Hematopoietic multipotent progenitor cell (in vitro differentiated cells): ENCODE measurements around the gene CISTR. TPM values are rescaled to one million over a fixed set of nuclear protein-coding genes. Genes with fewer than 3 reads are reported as not detected.
"Not testable (repeated sequence)": the region's sequence is repeated elsewhere in the genome, so short reads cannot be mapped to it uniquely, and the experiment has no call there.

Experiments
- DNase-seq, 3 donors: peaks; one replicate each; pipeline ENCODE4 v3.0.0-alpha.2; 2011 to 2015; ENCODE audit warnings: low read depth in 2 of 3, low spot score in 2 of 3
- total RNA-seq: library from RNA; depleted of rRNA; stranded (reverse); fragments of >200 nt; gene quantifications from one replicate; pipeline ENCODE4 v1.2.3, GENCODE V29; 2012

CISTR gene
- total RNA-seq: not detected

GRCh38 chr12:53751336-53752191 is at the start of gene CISTR:
Gene CISTR (minus strand): TSS chr12:53751979.
- DNase-seq: peak in 1 of 3 donors; percentile 37

GRCh38 chr12:53798575-53798974 is 46.8 kb upstream of the CISTR start:
- no peak for DNase-seq

DNA sequence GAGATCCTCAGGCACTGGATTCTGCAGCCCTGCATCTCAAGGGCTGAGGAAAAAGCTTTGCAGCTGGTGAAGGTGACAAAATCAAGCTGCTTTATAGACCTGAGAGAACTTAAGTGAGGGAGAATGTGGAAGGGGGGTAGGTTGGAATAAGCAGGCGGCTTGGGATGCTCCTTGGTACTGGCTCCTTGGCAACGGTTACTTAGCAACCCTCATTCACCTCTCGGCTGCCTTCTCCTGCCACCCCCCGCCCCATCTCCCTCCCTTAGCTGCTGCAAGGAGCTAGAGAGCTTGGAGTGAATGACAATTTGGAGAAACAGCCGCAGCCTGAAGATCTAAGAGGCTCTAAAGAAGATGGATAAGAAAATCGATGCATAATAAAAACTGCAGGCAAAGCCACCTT is 44.1 kb upstream of the CISTR start:
- DNase-seq: no peak

DNA sequence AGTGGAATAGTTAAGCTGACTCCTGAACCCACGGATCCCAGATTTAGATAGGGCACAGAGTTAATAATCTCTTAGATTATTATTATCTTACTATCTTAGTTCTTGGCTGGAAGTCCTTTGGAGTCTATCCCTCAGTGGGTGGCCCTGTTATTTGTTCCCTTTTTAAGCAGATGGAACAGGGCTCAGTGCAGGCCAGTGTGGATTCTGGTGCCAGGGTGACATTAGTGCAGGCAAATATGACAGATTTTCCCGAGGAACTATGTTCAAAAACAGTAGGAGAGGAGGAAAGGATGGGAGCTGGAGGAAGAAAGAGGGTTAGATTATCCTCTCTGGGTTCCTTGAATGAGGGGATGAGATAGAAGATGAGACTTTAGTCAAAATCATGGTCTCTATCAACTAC is 41.4 kb upstream of the CISTR start:
- no peak for DNase-seq

- DNase-seq: peak in 1 of 3 donors; percentile 27
Observed at GRCh38 chr12:53791735-53792326, 40.1 kb upstream of the CISTR start.

DNA sequence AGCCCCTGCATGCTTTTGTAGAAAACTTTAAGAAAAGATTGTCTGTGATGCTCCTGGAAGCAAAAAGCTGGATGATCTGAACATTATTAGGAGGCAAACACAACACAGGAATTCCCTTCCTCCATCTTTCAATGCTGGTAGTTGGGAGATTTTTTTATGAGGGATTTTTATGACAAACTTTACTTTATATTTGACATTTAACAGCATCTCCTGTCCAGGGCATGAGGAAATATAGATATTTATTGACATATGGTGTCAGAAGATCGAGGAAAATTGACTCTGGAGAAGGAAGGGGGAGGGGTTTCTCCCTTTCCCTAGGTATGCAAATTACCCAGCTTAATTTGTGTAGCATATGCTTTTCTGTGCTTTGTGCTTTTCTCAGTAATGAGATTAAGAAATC is 37.8 kb upstream of the CISTR start:
- DNase-seq: no peak

GRCh38 chr12:53788892-53789291 is 37.1 kb upstream of the CISTR start:
- DNase-seq: no peak

DNA sequence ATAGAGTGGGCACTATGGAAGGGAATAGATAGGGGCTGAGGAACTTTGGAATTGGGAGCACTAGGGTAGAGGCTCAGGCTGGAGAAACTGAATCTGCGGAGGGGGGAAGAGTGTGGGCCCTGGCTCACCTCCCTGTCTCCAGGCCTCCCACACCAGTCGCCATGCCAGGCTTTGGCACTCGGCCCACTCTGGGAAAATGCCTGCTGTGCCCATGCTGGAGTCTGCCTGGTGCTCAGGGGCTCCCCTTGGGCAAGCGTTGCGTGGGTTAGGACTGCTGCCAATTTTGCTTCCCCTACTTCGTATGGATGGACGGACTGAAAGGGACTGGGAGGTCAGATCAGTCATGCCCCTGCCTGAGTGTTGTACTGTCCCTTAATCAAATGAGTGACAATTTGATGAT is 34.6 kb upstream of the CISTR start:
- no peak for DNase-seq

DNA sequence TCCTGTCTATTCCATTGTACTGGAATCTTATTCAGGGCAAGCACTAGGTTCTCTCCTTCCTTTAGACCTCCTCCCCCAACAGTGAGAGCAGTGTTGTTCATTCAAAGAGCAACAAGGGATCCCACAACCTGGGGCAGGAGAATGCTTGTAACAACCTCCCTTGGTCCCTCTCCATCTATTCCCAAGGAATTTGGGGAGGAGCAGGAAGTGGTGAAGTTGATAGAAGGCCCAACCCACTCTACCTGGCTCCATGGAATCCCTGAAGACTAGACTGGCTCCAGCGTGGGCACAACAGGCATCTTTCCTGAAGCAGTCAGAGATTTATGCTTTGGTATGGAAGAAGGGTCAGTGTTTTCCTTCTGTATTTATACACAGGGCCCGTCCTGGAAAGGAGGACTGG is 33.4 kb upstream of the CISTR start:
- no peak for DNase-seq

DNA sequence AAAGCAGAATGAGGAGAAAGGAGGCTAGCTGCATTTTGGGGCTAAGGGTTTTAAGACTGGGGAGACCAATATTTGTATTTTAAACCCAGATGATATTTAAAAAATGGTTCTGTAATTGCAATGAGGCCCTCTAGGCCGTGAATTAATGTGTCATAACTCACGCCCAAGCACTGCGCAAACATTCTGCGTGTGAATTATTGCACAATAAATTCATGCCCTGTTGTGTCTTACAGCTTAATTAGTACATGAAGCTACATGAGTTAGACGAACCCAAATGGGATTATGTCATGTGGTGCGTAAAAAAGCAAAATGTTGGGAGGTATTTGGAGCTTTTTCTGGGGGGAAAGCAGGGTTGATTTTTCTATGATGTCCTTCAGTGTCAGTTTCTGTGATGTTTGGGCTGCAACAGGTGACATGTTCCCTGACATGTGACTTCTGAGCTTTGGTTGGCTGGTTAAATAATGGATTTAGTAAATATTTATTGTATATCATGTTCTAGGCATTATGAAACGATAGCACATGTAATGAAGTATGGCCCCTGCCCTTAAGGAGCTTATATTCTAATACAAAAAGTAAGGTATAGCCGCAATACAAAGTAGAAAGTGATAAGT is 30.4 kb upstream of the CISTR start:
- DNase-seq: no peak

DNA sequence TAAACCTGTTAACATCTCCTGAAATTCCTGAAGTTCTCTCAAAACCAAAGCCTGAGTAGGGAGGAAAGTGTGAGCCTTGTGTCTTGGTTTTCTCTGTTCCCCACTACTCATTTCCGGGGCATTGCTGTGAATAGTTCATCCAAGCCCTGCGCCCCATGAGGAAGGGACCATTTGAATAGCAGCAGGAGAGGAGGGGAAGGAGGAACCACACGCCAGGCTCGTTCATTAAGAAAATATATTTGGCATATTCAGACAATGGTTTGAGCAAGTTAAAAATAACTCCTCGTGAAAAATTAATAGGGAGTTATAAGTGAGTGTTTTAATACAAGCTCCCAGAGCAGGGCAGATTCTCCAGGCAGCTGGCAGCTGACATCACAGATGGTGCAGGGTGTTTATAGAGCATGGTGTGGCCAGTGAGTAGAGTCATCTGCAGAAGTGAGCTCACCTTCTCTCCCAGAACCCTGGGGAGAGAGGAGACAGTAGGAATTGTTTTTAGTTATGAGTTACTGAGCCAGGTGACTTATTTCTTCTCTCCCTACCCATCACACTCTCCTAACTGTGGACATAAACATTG is 29.5 kb upstream of the CISTR start:
- no peak for DNase-seq

GRCh38 chr12:53780323-53780722 is 28.5 kb upstream of the CISTR start:
- DNase-seq: no peak

DNA sequence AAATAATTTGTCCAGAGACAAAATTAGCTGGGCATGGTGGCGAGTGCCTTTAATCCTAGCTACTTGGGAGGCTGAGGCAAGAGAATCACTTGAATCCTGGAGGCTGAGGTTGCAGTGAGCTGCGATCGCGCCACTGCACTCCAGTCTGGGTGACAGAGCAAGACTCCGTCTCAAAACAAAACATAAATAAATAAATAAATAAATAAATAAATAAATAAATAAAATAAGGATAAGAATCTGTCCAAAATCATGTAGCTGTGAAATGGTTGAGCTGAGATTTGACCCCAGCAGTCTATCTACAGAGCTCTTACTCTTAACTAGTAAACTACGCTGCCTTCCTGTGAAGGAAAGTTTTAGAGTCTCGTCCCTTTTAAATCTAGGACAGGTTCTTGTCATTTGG is 27.9 kb upstream of the CISTR start:
- DNase-seq: not testable (repeated sequence)

GRCh38 chr12:53777936-53778644 is 26.3 kb upstream of the CISTR start:
- no peak for DNase-seq

- DNase-seq: no peak
Observed at GRCh38 chr12:53777412-53777811, 25.6 kb upstream of the CISTR start.

- DNase-seq: no peak
Observed at GRCh38 chr12:53776872-53777271, 25.1 kb upstream of the CISTR start.

DNA sequence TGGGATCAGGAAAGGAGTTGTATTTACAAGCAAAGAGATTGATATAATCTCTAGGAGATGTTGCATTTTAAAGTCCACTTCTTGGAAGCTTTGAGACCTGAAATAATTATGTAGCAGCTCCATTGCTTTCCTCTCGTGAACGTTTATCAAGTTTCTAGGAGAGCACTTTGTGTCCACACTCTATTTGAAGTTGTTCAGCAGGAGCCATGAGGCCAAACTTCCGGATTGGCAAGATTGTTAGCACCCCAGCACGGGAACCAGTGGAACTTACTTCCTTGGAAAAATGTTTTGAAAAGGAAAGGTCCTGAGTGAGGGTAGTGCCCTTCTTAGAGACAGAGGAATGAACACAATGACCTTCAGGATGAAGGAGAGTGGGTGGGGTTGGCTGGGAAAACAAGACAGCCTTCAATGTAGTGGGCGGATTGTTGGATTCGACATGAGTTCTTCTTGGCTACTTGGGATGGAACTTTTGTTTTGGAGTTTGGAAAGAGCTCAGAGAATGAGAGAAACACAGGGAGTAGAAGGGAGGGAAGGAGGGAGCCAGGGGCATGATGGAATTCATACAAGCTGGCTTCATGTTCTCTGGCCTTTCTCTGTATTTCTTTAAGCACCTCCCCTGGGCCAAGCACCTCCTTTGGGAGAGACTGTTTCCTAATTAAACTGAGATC is 23.8 kb upstream of the CISTR start:
- DNase-seq: no peak

GRCh38 chr12:53770281-53770680 is 18.5 kb upstream of the CISTR start:
- no peak for DNase-seq

DNA sequence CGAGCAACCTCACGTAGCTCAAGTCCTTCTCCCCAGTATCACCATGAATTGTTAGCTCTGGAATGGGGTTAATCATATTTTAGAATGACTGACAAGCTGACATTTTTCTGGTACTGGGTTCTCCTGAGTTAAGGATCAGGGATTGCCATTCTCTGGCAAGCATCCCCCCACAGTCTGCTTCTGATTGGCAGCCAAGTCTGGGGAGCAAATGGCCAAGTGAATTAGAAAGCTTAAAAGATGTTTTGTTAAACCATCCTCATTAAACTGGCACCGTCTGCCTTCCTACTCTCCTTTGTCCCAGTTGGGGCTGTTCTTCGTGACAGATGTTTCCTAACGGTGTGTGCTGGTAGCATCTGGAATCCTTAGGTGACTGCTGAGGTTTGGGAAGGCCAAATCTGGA is 17.2 kb upstream of the CISTR start:
- no peak for DNase-seq

DNA sequence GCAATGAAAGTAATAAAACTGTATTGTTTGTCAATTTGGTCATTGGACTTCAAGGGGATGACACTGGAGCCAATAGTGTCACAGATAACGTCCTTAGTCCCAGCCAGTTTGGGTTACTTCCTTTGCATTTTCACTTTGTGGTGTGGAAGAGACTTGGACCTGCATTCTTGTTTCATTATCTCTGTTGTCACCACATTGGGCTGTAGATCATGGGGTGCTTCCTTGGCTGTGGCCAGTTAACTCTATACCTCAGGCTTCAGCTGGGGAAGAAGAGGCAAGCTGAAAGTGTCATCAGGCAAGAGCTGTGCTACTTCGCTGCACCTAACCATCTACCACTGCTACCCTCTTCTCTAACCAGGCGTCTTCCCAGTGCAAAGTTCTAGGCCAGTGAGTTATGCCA is 15.1 kb upstream of the CISTR start:
- DNase-seq: no peak
